ENCODE results near the gene CYP4F12.
"Not testable (repeated sequence)": the region's sequence is repeated elsewhere in the genome, so short reads cannot be mapped to it uniquely, and the experiment has no call there.

CYP4F12 gene

GRCh38 chr19:15644066-15644741 is 28.7 kb upstream of the CYP4F12 start:
- Histone ChIP-seq H4K8ac (ENCODE audit: low read depth, low read length) (no peak overlapping the region), H2BK120ac (ENCODE audit: low read depth, low read length) (no peak overlapping the region), H3K4me1 (ENCODE audit: control insufficient read depth, low read depth, low read length) (no peaks in the 10 kb centered on the region), H3K56ac (ENCODE audit: low read length) (no peak overlapping the region), H3K36me3 (ENCODE audit: control insufficient read depth, insufficient read depth, low read length) (no peaks in the 10 kb centered on the region), H3K9ac (ENCODE audit: low read length) (no peak overlapping the region), H3K79me1 (ENCODE audit: low read length) (no peaks in the 10 kb centered on the region), H3K27ac (ENCODE audit: low read depth, low read length) (no peak overlapping the region), H2BK5ac (ENCODE audit: low read length) (no peak overlapping the region), H3K23ac (ENCODE audit: low read length) (no peak overlapping the region), H2BK15ac (replicated peaks; ENCODE audit: low read depth) (no peak overlapping the region), H3K27me3 (ENCODE audit: insufficient read depth, low read length, poor library complexity) (no peaks in the 10 kb centered on the region), H3K4me3 (ENCODE audit: low read length) (no peak overlapping the region), H3K4ac (ENCODE audit: low read depth, low read length) (no peak overlapping the region), H3K79me2 (ENCODE audit: control insufficient read depth, insufficient read depth, low read length) (no peaks in the 10 kb centered on the region), H3K18ac (ENCODE audit: low read length) (no peak overlapping the region), H2AK5ac (ENCODE audit: low read length) (no peak overlapping the region), H3K4me2 (ENCODE audit: low read length) (no peak overlapping the region), H4K5ac (ENCODE audit: low read length) (no peak overlapping the region)
- no peak for DNase-seq
- WGBS (ENCODE audit: extremely low coverage, insufficient coverage, low lambda C conversion rate) = no CpG with 5 or more reads among the region's 3 CpGs

- H3K18ac ChIP-seq (ENCODE audit: low read length) = no peak overlapping the region
- no peak overlapping the region for H4K8ac ChIP-seq (ENCODE audit: low read depth, low read length)
- no peaks in the 10 kb centered on the region for H3K27me3 ChIP-seq (ENCODE audit: insufficient read depth, low read length, poor library complexity)
- no peak overlapping the region for H2BK5ac ChIP-seq (ENCODE audit: low read length)
- no peak overlapping the region for H3K27ac ChIP-seq (ENCODE audit: low read depth, low read length)
- no peaks in the 10 kb centered on the region for H3K4me1 ChIP-seq (ENCODE audit: control insufficient read depth, low read depth, low read length)
- no peak overlapping the region for H2BK120ac ChIP-seq (ENCODE audit: low read depth, low read length)
- H3K23ac ChIP-seq (ENCODE audit: low read length) = no peak overlapping the region
- H3K4me2 ChIP-seq (ENCODE audit: low read length) = no peak overlapping the region
- WGBS (ENCODE audit: extremely low coverage, insufficient coverage, low lambda C conversion rate) = no CpG with 5 or more reads among the region's 3 CpGs
- no peak overlapping the region for H3K4ac ChIP-seq (ENCODE audit: low read depth, low read length)
- no peak overlapping the region for H2AK5ac ChIP-seq (ENCODE audit: low read length)
- DNase-seq = no peak
- no peak overlapping the region for H4K5ac ChIP-seq (ENCODE audit: low read length)
- H3K79me1 ChIP-seq (ENCODE audit: low read length) = no peaks in the 10 kb centered on the region
- H3K36me3 ChIP-seq (ENCODE audit: control insufficient read depth, insufficient read depth, low read length) = no peaks in the 10 kb centered on the region
- no peak overlapping the region for H3K56ac ChIP-seq (ENCODE audit: low read length)
- H2BK15ac ChIP-seq (replicated peaks; ENCODE audit: low read depth) = no peak overlapping the region
- no peaks in the 10 kb centered on the region for H3K79me2 ChIP-seq (ENCODE audit: control insufficient read depth, insufficient read depth, low read length)
- H3K9ac ChIP-seq (ENCODE audit: low read length) = no peak overlapping the region
- H3K4me3 ChIP-seq (ENCODE audit: low read length) = no peak overlapping the region
Measured at GRCh38 chr19:15644816-15645215, 28.1 kb upstream of the CYP4F12 start.

GRCh38 chr19:15649526-15649925 is 23.4 kb upstream of the CYP4F12 start:
- no peaks in the 10 kb centered on the region for H3K36me3 ChIP-seq (ENCODE audit: control insufficient read depth, insufficient read depth, low read length)
- H2AK5ac ChIP-seq (ENCODE audit: low read length) = no peak overlapping the region
- no peak overlapping the region for H4K8ac ChIP-seq (ENCODE audit: low read depth, low read length)
- no peak for DNase-seq
- H3K18ac ChIP-seq (ENCODE audit: low read length) = no peak overlapping the region
- H2BK5ac ChIP-seq (ENCODE audit: low read length) = no peak overlapping the region
- no peaks in the 10 kb centered on the region for H3K4me1 ChIP-seq (ENCODE audit: control insufficient read depth, low read depth, low read length)
- no peaks in the 10 kb centered on the region for H3K27me3 ChIP-seq (ENCODE audit: insufficient read depth, low read length, poor library complexity)
- no peaks in the 10 kb centered on the region for H3K79me1 ChIP-seq (ENCODE audit: low read length)
- H4K5ac ChIP-seq (ENCODE audit: low read length) = no peak overlapping the region
- no peak overlapping the region for H2BK15ac ChIP-seq (replicated peaks; ENCODE audit: low read depth)
- no peak overlapping the region for H3K27ac ChIP-seq (ENCODE audit: low read depth, low read length)
- H3K9ac ChIP-seq (ENCODE audit: low read length) = no peak overlapping the region
- H3K23ac ChIP-seq (ENCODE audit: low read length) = no peak overlapping the region
- no CpG with 5 or more reads among the region's 2 CpGs for WGBS (ENCODE audit: extremely low coverage, insufficient coverage, low lambda C conversion rate)
- no peak overlapping the region for H3K4me2 ChIP-seq (ENCODE audit: low read length)
- no peak overlapping the region for H2BK120ac ChIP-seq (ENCODE audit: low read depth, low read length)
- H3K56ac ChIP-seq (ENCODE audit: low read length) = no peak overlapping the region
- no peaks in the 10 kb centered on the region for H3K79me2 ChIP-seq (ENCODE audit: control insufficient read depth, insufficient read depth, low read length)
- H3K4me3 ChIP-seq (ENCODE audit: low read length) = no peak overlapping the region
- no peak overlapping the region for H3K4ac ChIP-seq (ENCODE audit: low read depth, low read length)

- not testable (repeated sequence) for H2BK120ac ChIP-seq (ENCODE audit: low read depth, low read length)
Measured at GRCh38 chr19:15650123-15650522, 22.8 kb upstream of the CYP4F12 start.

GRCh38 chr19:15651791-15652190 is 21.1 kb upstream of the CYP4F12 start:
- no peaks in the 10 kb centered on the region for H3K36me3 ChIP-seq (ENCODE audit: control insufficient read depth, insufficient read depth, low read length)
- H4K8ac ChIP-seq (ENCODE audit: low read depth, low read length) = no peak overlapping the region
- H3K79me2 ChIP-seq (ENCODE audit: control insufficient read depth, insufficient read depth, low read length) = no peaks in the 10 kb centered on the region
- no peak overlapping the region for H3K27ac ChIP-seq (ENCODE audit: low read depth, low read length)
- H3K23ac ChIP-seq (ENCODE audit: low read length) = no peak overlapping the region
- no peak overlapping the region for H3K9ac ChIP-seq (ENCODE audit: low read length)
- no peak overlapping the region for H2BK15ac ChIP-seq (replicated peaks; ENCODE audit: low read depth)
- H3K4me3 ChIP-seq (ENCODE audit: low read length) = no peak overlapping the region
- WGBS (ENCODE audit: extremely low coverage, insufficient coverage, low lambda C conversion rate) = no CpG with 5 or more reads among the region's 3 CpGs
- H3K79me1 ChIP-seq (ENCODE audit: low read length) = no peaks in the 10 kb centered on the region
- H2BK5ac ChIP-seq (ENCODE audit: low read length) = no peak overlapping the region
- no peak overlapping the region for H3K4me2 ChIP-seq (ENCODE audit: low read length)
- H3K4me1 ChIP-seq (ENCODE audit: control insufficient read depth, low read depth, low read length) = no peaks in the 10 kb centered on the region
- H2BK120ac ChIP-seq (ENCODE audit: low read depth, low read length) = no peak overlapping the region
- no peak for DNase-seq
- no peaks in the 10 kb centered on the region for H3K27me3 ChIP-seq (ENCODE audit: insufficient read depth, low read length, poor library complexity)
- H3K4ac ChIP-seq (ENCODE audit: low read depth, low read length) = no peak overlapping the region
- no peak overlapping the region for H4K5ac ChIP-seq (ENCODE audit: low read length)
- H3K56ac ChIP-seq (ENCODE audit: low read length) = no peak overlapping the region
- no peak overlapping the region for H3K18ac ChIP-seq (ENCODE audit: low read length)
- no peak overlapping the region for H2AK5ac ChIP-seq (ENCODE audit: low read length)

More at GRCh38 chr19:15650123-15650522, 22.8 kb upstream of the CYP4F12 start:
- H2BK5ac ChIP-seq (ENCODE audit: low read length); DNase-seq; H3K79me2 ChIP-seq (ENCODE audit: control insufficient read depth, insufficient read depth, low read length); H2AK5ac ChIP-seq (ENCODE audit: low read length); H3K27me3 ChIP-seq (ENCODE audit: insufficient read depth, low read length, poor library complexity); H3K79me1 ChIP-seq (ENCODE audit: low read length); H3K18ac ChIP-seq (ENCODE audit: low read length); H3K4me2 ChIP-seq (ENCODE audit: low read length); H3K9ac ChIP-seq (ENCODE audit: low read length); H4K5ac ChIP-seq (ENCODE audit: low read length); H3K4me3 ChIP-seq (ENCODE audit: low read length); H3K36me3 ChIP-seq (ENCODE audit: control insufficient read depth, insufficient read depth, low read length); H3K27ac ChIP-seq (ENCODE audit: low read depth, low read length); H3K4ac ChIP-seq (ENCODE audit: low read depth, low read length); H3K4me1 ChIP-seq (ENCODE audit: control insufficient read depth, low read depth, low read length); H4K8ac ChIP-seq (ENCODE audit: low read depth, low read length); H3K56ac ChIP-seq (ENCODE audit: low read length); H2BK15ac ChIP-seq (replicated peaks; ENCODE audit: low read depth); H3K23ac ChIP-seq (ENCODE audit: low read length): not testable (repeated sequence)

All from mesendoderm (in vitro differentiated cells).